ENCODE measurements around the gene ADAM23.

DNA sequence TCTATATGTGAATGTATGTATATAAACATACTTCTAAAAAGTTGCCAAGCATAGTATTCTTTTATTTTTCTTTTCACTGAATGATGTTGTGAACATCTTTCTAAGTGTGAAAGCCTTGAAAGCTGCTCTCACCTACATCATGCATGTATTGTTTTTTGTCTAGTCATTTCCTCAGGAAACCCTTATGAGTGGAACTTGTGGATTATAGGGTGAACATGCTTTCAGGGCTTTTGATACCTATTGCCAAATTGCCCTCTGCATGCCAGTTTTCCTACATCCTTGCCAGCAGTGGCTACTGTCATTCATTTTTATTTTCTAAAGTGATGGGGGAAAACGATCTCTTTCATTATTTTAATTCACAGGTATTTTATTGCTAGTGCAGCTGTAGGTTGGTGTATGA lies 78.3 kb downstream of the ADAM23 start:
- TF ChIP-seq, protein P1, sequence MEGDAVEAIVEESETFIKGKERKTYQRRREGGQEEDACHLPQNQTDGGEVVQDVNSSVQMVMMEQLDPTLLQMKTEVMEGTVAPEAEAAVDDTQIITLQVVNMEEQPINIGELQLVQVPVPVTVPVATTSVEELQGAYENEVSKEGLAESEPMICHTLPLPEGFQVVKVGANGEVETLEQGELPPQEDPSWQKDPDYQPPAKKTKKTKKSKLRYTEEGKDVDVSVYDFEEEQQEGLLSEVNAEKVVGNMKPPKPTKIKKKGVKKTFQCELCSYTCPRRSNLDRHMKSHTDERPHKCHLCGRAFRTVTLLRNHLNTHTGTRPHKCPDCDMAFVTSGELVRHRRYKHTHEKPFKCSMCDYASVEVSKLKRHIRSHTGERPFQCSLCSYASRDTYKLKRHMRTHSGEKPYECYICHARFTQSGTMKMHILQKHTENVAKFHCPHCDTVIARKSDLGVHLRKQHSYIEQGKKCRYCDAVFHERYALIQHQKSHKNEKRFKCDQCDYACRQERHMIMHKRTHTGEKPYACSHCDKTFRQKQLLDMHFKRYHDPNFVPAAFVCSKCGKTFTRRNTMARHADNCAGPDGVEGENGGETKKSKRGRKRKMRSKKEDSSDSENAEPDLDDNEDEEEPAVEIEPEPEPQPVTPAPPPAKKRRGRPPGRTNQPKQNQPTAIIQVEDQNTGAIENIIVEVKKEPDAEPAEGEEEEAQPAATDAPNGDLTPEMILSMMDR (optimal IDR thresholded peaks at IDR 0.05 in 1 of 3, IDR thresholded peaks at IDR 0.05 in 1 of 3, conservative IDR thresholded peaks at IDR 0.05 in 1 of 3; ENCODE audit: extremely low read depth in 1 of 3, insufficient read depth in 2 of 3, low read length in 3 of 3): no peak
- no peak for TF ChIP-seq EZH2 (IDR thresholded peaks at IDR 0.05; ENCODE audit: low read length)

Measured in keratinocyte (primary cell).